ENCODE data around the gene TAPBP. TPM values are rescaled to one million over a fixed set of nuclear protein-coding genes. Genes with fewer than 3 reads are reported as not detected.
"Not testable (repeated sequence)": the region's sequence is repeated elsewhere in the genome, so short reads cannot be mapped to it uniquely, and the experiment has no call there.

TAPBP gene
- total RNA-seq, 1 donor from 2014 or later = 144 TPM

- TF ChIP-seq CTCF (conservative IDR thresholded peaks at IDR 0.05; ENCODE audit: low read depth, low read length) = peak; percentile 59
- no peak for DNase-seq (ENCODE audit: low read depth)
- no peak overlapping the region for H3K4me3 ChIP-seq (ENCODE audit: low read depth, low read length)
Measured at GRCh38 chr6:33344701-33345697, 31.1 kb upstream of the TAPBP start.

- no peak for DNase-seq (ENCODE audit: low read depth)
- TF ChIP-seq CTCF (conservative IDR thresholded peaks at IDR 0.05; ENCODE audit: low read depth, low read length) = no peak
- H3K4me3 ChIP-seq (ENCODE audit: low read depth, low read length) = no peak overlapping the region
Measured at GRCh38 chr6:33343953-33344611, 30.2 kb upstream of the TAPBP start.

- DNase-seq (ENCODE audit: low read depth); H3K4me3 ChIP-seq (ENCODE audit: low read depth, low read length): not testable (repeated sequence)
Measured at GRCh38 chr6:33343606-33343952, 29.7 kb upstream of the TAPBP start.

- DNase-seq (ENCODE audit: low read depth) = no peak
- no peak for TF ChIP-seq CTCF (conservative IDR thresholded peaks at IDR 0.05; ENCODE audit: low read depth, low read length)
Measured at GRCh38 chr6:33339193-33339592, 25.3 kb upstream of the TAPBP start.

GRCh38 chr6:33336495-33336894, 22.6 kb upstream of the TAPBP start:
- no peak for DNase-seq (ENCODE audit: low read depth)
- no peak for TF ChIP-seq CTCF (conservative IDR thresholded peaks at IDR 0.05; ENCODE audit: low read depth, low read length)
- no peak overlapping the region for H3K4me3 ChIP-seq (ENCODE audit: low read depth, low read length)

More at GRCh38 chr6:33339193-33339592, 25.3 kb upstream of the TAPBP start:
- H3K4me3 ChIP-seq (ENCODE audit: low read depth, low read length) = no peak overlapping the region

GRCh38 chr6:33335916-33336315, 22.0 kb upstream of the TAPBP start:
- no peak for DNase-seq (ENCODE audit: low read depth)
- no peak for TF ChIP-seq CTCF (conservative IDR thresholded peaks at IDR 0.05; ENCODE audit: low read depth, low read length)
- H3K4me3 ChIP-seq (ENCODE audit: low read depth, low read length) = no peak overlapping the region

GRCh38 chr6:33333666-33334065, 19.8 kb upstream of the TAPBP start:
- no peak overlapping the region for H3K4me3 ChIP-seq (ENCODE audit: low read depth, low read length)
- DNase-seq (ENCODE audit: low read depth) = no peak
- TF ChIP-seq CTCF (conservative IDR thresholded peaks at IDR 0.05; ENCODE audit: low read depth, low read length) = no peak

Data from epithelial cell of proximal tubule (primary cell).